Aortic smooth muscle cell (primary cell): ENCODE results near the gene FADS3. TPM values are rescaled to one million over a fixed set of nuclear protein-coding genes. Genes with fewer than 3 reads are reported as not detected.

Experiments
- total RNA-seq: library from RNA; depleted of rRNA; stranded (reverse); fragments of >200 nt; gene quantifications from 2 replicates; pipeline ENCODE4 v1.2.3, GENCODE V29; 2014

Gene FADS3
- 93.7 and 131 TPM in 2 replicates for total RNA-seq

GRCh38 chr11:61891331-61892084 lies at the start of gene FADS3:
Gene FADS3 (minus strand): TSS chr11:61891545. CDS start chr11:61891381, 164 bp downstream.

GRCh38 chr11:61917334-61918109 lies 26.2 kb upstream of the FADS3 start, which contains the start of gene RAB3IL1:
Gene RAB3IL1 (minus strand): TSS chr11:61917566. CDS start chr11:61917367, 199 bp downstream.

GRCh38 chr11:61827571-61828378 lies 63.6 kb downstream of the FADS3 start, which contains the start of gene FADS2:
Gene FADS2 (plus strand): TSS chr11:61828300. CDS start chr11:61828391, 91 bp downstream.

Other genes with a start within 250 kb of the FADS3 start
- 2.2 and 3.8 TPM in 2 replicates for gene DAGLA, start 211.2 kb downstream of the FADS3 start, total RNA-seq
- gene MYRF, start 138.9 kb downstream of the FADS3 start, total RNA-seq = 0.40 and 0.44 TPM in 2 replicates
- 128 and 138 TPM in 2 replicates for gene TMEM258, start 98.9 kb downstream of the FADS3 start, total RNA-seq
- 19.5 and 39.8 TPM in 2 replicates for gene FEN1, start 98.6 kb downstream of the FADS3 start, total RNA-seq
- gene FADS1, start 74.5 kb downstream of the FADS3 start, total RNA-seq = 84.8 and 84.9 TPM in 2 replicates
- gene FADS2, start 63.2 kb downstream of the FADS3 start, total RNA-seq = 182 and 322 TPM in 2 replicates
- gene RAB3IL1, start 26.0 kb upstream of the FADS3 start, total RNA-seq = 6.6 and 10.0 TPM in 2 replicates
- gene BEST1, start 58.8 kb upstream of the FADS3 start, total RNA-seq = 1.2 TPM in 2 replicates
- 871 and 2,309 TPM in 2 replicates for gene FTH1, start 76.1 kb upstream of the FADS3 start, total RNA-seq
- gene INCENP, start 232.5 kb upstream of the FADS3 start, total RNA-seq = 9.9 and 18.1 TPM in 2 replicates